GM19238 (cell line): ENCODE measurements around the gene CFAP97.

Source experiments
- DNase-seq: peaks from one replicate; pipeline ENCODE4 v3.0.0; 2011; ENCODE audit warnings: low spot score; ENCODE audit not compliant: insufficient read length

Gene CFAP97

GRCh38 chr4:185110375-185110823 lies 93.4 kb downstream of the CFAP97 start:
- no peak for DNase-seq

- DNase-seq: no peak
Observed at GRCh38 chr4:185109736-185110135, 94.1 kb downstream of the CFAP97 start.
